Loucy (cell line): ENCODE results near the gene SPTY2D1.

Experiments
- CTCF ChIP-seq: fragments of 200-600 bp; sonication (generic); conservative IDR thresholded peaks from 2 replicates; pipeline ENCODE4 v1.5.1; 2014; ENCODE audit warnings: mild to moderate bottlenecking, antibody characterized with exemption, low read length
- EZH2phosphoT487 ChIP-seq: fragments of 200-600 bp; IDR thresholded peaks from 2 replicates; pipeline ENCODE4 v1.6.1; 2018; ENCODE audit warnings: antibody characterized with exemption, mild to moderate bottlenecking, moderate library complexity, borderline replicate concordance

GRCh38 chr11:18611196-18611595 lies 22.9 kb downstream of the SPTY2D1 start:
- TF ChIP-seq CTCF (no peak), EZH2phosphoT487 (no peak)
